Stimulated activated CD8-positive, alpha-beta memory T cell treated with anti-CD3 and anti-CD28 coated beads, Interleukin-15, amount 100 ng/mL, for 1 hour (primary cell): ENCODE results near the gene TRAFD1.

Experiments used
- DNase-seq: peaks from one replicate; pipeline ENCODE4 v3.0.0-alpha.2; 2020; ENCODE audit warnings: low read depth

TRAFD1 gene

GRCh38 chr12:112179341-112179740 lies 54.0 kb downstream of the TRAFD1 start:
- no peak for DNase-seq

GRCh38 chr12:112179916-112180315 lies 54.6 kb downstream of the TRAFD1 start:
- DNase-seq: no peak

- no peak for DNase-seq
Measured at GRCh38 chr12:112180422-112180821, 55.1 kb downstream of the TRAFD1 start.

GRCh38 chr12:112182499-112182898 lies 57.1 kb downstream of the TRAFD1 start:
- no peak for DNase-seq

GRCh38 chr12:112183141-112184021 lies 58.0 kb downstream of the TRAFD1 start:
- no peak for DNase-seq

- no peak for DNase-seq
Measured at GRCh38 chr12:112184056-112184887, 58.9 kb downstream of the TRAFD1 start.

GRCh38 chr12:112185093-112185923 lies 59.9 kb downstream of the TRAFD1 start:
- no peak for DNase-seq

- DNase-seq: no peak
Measured at GRCh38 chr12:112188130-112188830, 62.9 kb downstream of the TRAFD1 start.

- no peak for DNase-seq
Measured at GRCh38 chr12:112190231-112191025, 65.1 kb downstream of the TRAFD1 start.

GRCh38 chr12:112191201-112191600 lies 65.8 kb downstream of the TRAFD1 start:
- no peak for DNase-seq

GRCh38 chr12:112191840-112192321 lies 66.5 kb downstream of the TRAFD1 start:
- DNase-seq: no peak

- no peak for DNase-seq
Measured at GRCh38 chr12:112192475-112192874, 67.1 kb downstream of the TRAFD1 start.

GRCh38 chr12:112194601-112195247 lies 69.4 kb downstream of the TRAFD1 start:
- DNase-seq: no peak

GRCh38 chr12:112196196-112196875 lies 71.0 kb downstream of the TRAFD1 start:
- no peak for DNase-seq

GRCh38 chr12:112198120-112198733 lies 72.9 kb downstream of the TRAFD1 start:
- DNase-seq: peak; percentile 12

GRCh38 chr12:112199136-112199535 lies 73.8 kb downstream of the TRAFD1 start:
- no peak for DNase-seq
